Suprapubic skin (tissue), 4 donors: ENCODE measurements around the gene ABCC1. TPM values are rescaled to one million over a fixed set of nuclear protein-coding genes. Genes with fewer than 3 reads are reported as not detected.
"Not testable (repeated sequence)": the region's sequence is repeated elsewhere in the genome, so short reads cannot be mapped to it uniquely, and the experiment has no call there.

ENCODE experiments used
- DNase-seq, 2 donors: peaks; one replicate each; pipeline ENCODE4 v3.0.0-alpha.2; 2019; ENCODE audit warnings: low spot score in 2 of 2
- H3K27ac ChIP-seq: fragments of 200-600 bp; sonication (generic); one replicate; pipeline ENCODE4 v1.5.1; 2019
- H3K27me3 ChIP-seq: fragments of 200-600 bp; sonication (generic); one replicate; pipeline ENCODE4 v1.5.1; 2019
- H3K36me3 ChIP-seq: fragments of 200-600 bp; sonication (generic); one replicate; pipeline ENCODE4 v1.5.1; 2019
- H3K4me1 ChIP-seq: fragments of 200-600 bp; sonication (generic); one replicate; pipeline ENCODE4 v1.5.1; 2019
- H3K4me3 ChIP-seq: fragments of 200-600 bp; sonication (generic); one replicate; pipeline ENCODE4 v1.5.1; 2019; ENCODE audit warnings: mild to moderate bottlenecking
- H3K9me3 ChIP-seq: fragments of 200-600 bp; sonication (generic); one replicate; pipeline ENCODE4 v1.5.1; 2019
- CTCF ChIP-seq, 2 donors: fragments of 200-600 bp in 1 of 2; fragments of 450-650 bp in 1 of 2; sonication (generic) in 1 of 2; IDR thresholded peaks; one replicate each; pipeline ENCODE4 v1.5.1; 2016 to 2019; ENCODE audit warnings: antibody characterized with exemption in 2 of 2, mild to moderate bottlenecking in 1 of 2, moderate library complexity in 1 of 2
- EP300 ChIP-seq: sonication (generic); formaldehyde crosslinking; IDR thresholded peaks from one replicate; pipeline ENCODE4 v1.6.1; 2017; ENCODE audit warnings: antibody characterized with exemption
- POLR2A ChIP-seq, 2 donors: fragments of 450-650 bp; IDR thresholded peaks; one replicate each; pipeline ENCODE4 v1.6.1; 2017; ENCODE audit warnings: antibody characterized with exemption in 2 of 2, mild to moderate bottlenecking in 2 of 2, moderate library complexity in 2 of 2
- POLR2AphosphoS5 ChIP-seq, 3 donors: sonication (generic); formaldehyde crosslinking; IDR thresholded peaks; one replicate each; pipeline ENCODE4 v1.6.1; 2017; ENCODE audit warnings: antibody characterized with exemption in 3 of 3
- WGBS: methylation state at CpG from one replicate; pipeline ENCODE4 v1.1.5; 2018; 5-methylcytosine and 5-hydroxymethylcytosine counted together
- total RNA-seq, 4 donors: library from RNA; depleted of rRNA; stranded (reverse); fragments of >200 nt; gene quantifications; one replicate each; pipeline ENCODE4 v1.1.0, GENCODE V29; 2016

ABCC1 gene
- total RNA-seq, 4 donors from 2014 or later: 22.1 to 37.4 (median 27.2) TPM

DNA sequence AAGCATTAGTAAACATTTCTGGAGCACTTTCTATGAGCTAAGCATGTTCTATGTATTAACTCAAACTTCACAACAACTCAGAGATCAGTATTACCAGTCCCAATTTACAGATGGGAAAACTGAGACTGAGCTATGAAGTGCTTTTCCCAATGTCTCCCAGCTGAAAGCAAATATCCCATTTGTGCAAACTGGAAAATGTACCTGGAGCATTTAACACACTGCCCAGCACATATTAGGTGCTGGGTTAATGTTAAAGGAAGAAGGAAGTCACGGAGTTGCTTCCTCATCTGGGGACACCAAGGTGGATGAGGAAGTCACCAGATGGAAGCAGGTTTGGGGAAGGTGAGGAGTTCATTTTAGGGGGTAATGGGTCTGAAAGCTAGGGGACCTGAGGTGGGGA, 207.8 kb downstream of the ABCC1 start:
- TF ChIP-seq EP300 (no peak), CTCF (IDR thresholded peaks at IDR 0.05) (no peak), POLR2AphosphoS5 (IDR thresholded peaks at IDR 0.05) (no peak), POLR2A (IDR thresholded peaks at IDR 0.05) (no peak)
- WGBS: 88% methylated on average over 1 of the region's 1 CpG
- H3K4me3 ChIP-seq: no peak overlapping the region

DNA sequence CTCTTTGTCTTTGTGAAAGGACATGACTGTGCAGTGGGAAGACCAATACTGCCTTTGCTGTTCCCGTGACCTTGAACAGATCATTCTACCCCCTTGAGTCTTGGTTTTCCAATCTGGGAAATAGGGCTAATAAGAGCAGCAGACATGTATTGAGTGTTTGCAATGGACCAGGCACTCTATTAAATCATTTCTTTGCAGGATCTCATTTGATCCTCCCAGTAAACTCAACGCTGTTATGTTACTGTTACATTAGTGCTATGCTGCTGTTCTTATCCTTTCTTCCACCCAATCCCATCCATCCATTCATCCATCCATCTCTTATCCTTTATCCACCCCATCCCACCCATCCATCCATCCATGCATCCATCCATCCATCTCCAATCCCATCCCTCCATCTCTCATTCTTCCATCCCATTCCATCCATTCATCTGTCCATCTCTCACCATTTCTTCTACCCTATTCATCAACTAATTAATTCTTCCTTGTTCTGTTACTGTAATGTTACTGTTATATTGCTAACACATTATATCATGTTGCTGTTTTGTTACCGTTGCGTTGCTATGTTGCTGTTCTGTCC, 208.8 kb downstream of the ABCC1 start:
- WGBS: 88% methylated on average over 4 of the region's 4 CpGs

More for the DNA sequence above, 207.8 kb downstream of the ABCC1 start:
- H3K27ac ChIP-seq: no peak overlapping the region
- H3K36me3 ChIP-seq: no peaks in the 10 kb centered on the region
- DNase-seq: no peak
- H3K9me3 ChIP-seq: peaks cover 9% of the 10 kb centered on the region
- no peaks in the 10 kb centered on the region for H3K27me3 ChIP-seq
- H3K4me1 ChIP-seq: no peaks in the 10 kb centered on the region

GRCh38 chr16:16158741-16159374, 209.4 kb downstream of the ABCC1 start:
- WGBS: 75% methylated on average over 3 of the region's 3 CpGs
- TF ChIP-seq POLR2A (IDR thresholded peaks at IDR 0.05) (no peak), EP300 (no peak), CTCF (IDR thresholded peaks at IDR 0.05) (no peak)
- no peak for DNase-seq

More for the DNA sequence above, 208.8 kb downstream of the ABCC1 start:
- H3K36me3 ChIP-seq: no peaks in the 10 kb centered on the region
- DNase-seq: no peak
- no peaks in the 10 kb centered on the region for H3K4me1 ChIP-seq
- no peak overlapping the region for H3K27ac ChIP-seq
- no peaks in the 10 kb centered on the region for H3K27me3 ChIP-seq
- H3K9me3 ChIP-seq: peaks cover 9% of the 10 kb centered on the region
- no peak overlapping the region for H3K4me3 ChIP-seq
- TF ChIP-seq POLR2AphosphoS5 (IDR thresholded peaks at IDR 0.05) (no peak), POLR2A (IDR thresholded peaks at IDR 0.05) (no peak), CTCF (IDR thresholded peaks at IDR 0.05) (no peak), EP300 (no peak)

GRCh38 chr16:16159662-16160061, 210.2 kb downstream of the ABCC1 start:
- DNase-seq: no peak
- no peaks in the 10 kb centered on the region for H3K4me1 ChIP-seq
- no peak overlapping the region for H3K4me3 ChIP-seq
- peaks cover 9% of the 10 kb centered on the region for H3K9me3 ChIP-seq
- no peaks in the 10 kb centered on the region for H3K36me3 ChIP-seq
- TF ChIP-seq CTCF (IDR thresholded peaks at IDR 0.05) (no peak), POLR2AphosphoS5 (IDR thresholded peaks at IDR 0.05) (no peak), EP300 (no peak), POLR2A (IDR thresholded peaks at IDR 0.05) (no peak)
- 83% methylated on average over 3 of the region's 3 CpGs for WGBS
- H3K27ac ChIP-seq: no peak overlapping the region
- H3K27me3 ChIP-seq: no peaks in the 10 kb centered on the region

More at GRCh38 chr16:16158741-16159374, 209.4 kb downstream of the ABCC1 start:
- H3K4me3 ChIP-seq: no peak overlapping the region
- no peaks in the 10 kb centered on the region for H3K4me1 ChIP-seq
- no peaks in the 10 kb centered on the region for H3K36me3 ChIP-seq
- peaks cover 9% of the 10 kb centered on the region for H3K9me3 ChIP-seq
- no peaks in the 10 kb centered on the region for H3K27me3 ChIP-seq
- H3K27ac ChIP-seq: no peak overlapping the region

- H3K9me3 ChIP-seq: peaks cover 9% of the 10 kb centered on the region
- no peak overlapping the region for H3K27ac ChIP-seq
- H3K36me3 ChIP-seq: no peaks in the 10 kb centered on the region
- no peak overlapping the region for H3K4me3 ChIP-seq
- TF ChIP-seq POLR2AphosphoS5 (IDR thresholded peaks at IDR 0.05) (no peak), POLR2A (IDR thresholded peaks at IDR 0.05) (no peak), EP300 (no peak), CTCF (IDR thresholded peaks at IDR 0.05) (no peak)
- no peaks in the 10 kb centered on the region for H3K4me1 ChIP-seq
- no peak for DNase-seq
- WGBS: 66% methylated on average over 5 of the region's 5 CpGs
- no peaks in the 10 kb centered on the region for H3K27me3 ChIP-seq
These were observed 211.9 kb downstream of the ABCC1 start for GRCh38 chr16:16161319-16161718.

GRCh38 chr16:16161840-16162239, 212.4 kb downstream of the ABCC1 start:
- H3K36me3 ChIP-seq, H3K27me3 ChIP-seq, H3K27ac ChIP-seq, H3K4me3 ChIP-seq, H3K4me1 ChIP-seq, H3K9me3 ChIP-seq, DNase-seq: not testable (repeated sequence)
- 79% methylated on average over 5 of the region's 5 CpGs for WGBS
